Measurements from ENCODE around the gene SOX14.

DNA sequence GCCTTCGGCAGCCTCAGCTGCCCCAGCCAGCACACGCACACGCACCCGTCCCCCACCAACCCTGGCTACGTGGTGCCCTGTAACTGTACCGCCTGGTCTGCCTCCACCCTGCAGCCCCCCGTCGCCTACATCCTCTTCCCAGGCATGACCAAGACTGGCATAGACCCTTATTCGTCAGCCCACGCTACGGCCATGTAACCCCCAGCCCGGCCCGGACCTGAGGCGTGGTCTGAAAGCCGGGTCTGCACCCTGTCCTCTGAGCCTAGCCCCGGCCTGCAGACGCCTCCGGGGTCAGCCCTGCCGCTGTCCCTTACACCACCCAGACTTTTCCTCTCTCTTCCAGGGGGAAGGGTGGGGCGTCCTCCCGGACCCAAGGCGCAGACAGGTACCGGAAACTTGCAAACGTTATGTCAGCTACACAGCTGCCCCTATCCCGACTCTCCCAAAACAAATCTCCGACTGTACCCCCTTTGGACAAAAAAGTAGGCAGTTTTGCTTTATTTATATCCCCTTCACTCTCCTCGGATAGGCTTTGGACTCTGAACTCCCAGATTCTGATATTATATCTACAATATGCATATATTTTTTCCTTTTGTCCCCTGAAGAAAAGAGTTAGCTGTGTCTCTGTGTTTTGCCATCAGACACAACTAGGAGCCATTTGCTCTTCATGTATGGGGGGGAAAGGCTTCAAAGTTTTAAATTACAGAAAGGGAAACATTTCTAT, 1.4 kb downstream of the SOX14 start:
- TF ChIP-seq POLR2A (IDR thresholded peaks at IDR 0.05) (no peak), CTCF (IDR thresholded peaks at IDR 0.05) (no peak)
